Bronchial epithelial cell (primary cell): ENCODE data around the gene SPEG. TPM values are rescaled to one million over a fixed set of nuclear protein-coding genes. Genes with fewer than 3 reads are reported as not detected.

Source experiments
- DNase-seq: peaks from one replicate; pipeline ENCODE4 v3.0.0-alpha.2; 2010; ENCODE audit warnings: low read depth
- FAIRE-seq: peaks from 2 replicates; lab custom pipeline; 2011; peaks lifted over from hg19 to GRCh38; lab: Jason Lieb, UNC
- H3K27me3 ChIP-seq: 2 replicates; pipeline ENCODE4 v1.5.1; 2011; ENCODE audit warnings: low read length; ENCODE audit not compliant: control insufficient read depth, insufficient read depth
- H3K36me3 ChIP-seq: 2 replicates; pipeline ENCODE4 v1.5.1; 2011; ENCODE audit warnings: low read length; ENCODE audit not compliant: control insufficient read depth, insufficient read depth
- H3K4me3 ChIP-seq: 2 replicates; pipeline ENCODE4 v1.5.1; 2011; ENCODE audit warnings: mild to moderate bottlenecking, low read depth, low read length, control low read depth
- CTCF ChIP-seq: IDR thresholded peaks from 2 replicates; pipeline ENCODE4 v1.5.1; 2011; ENCODE audit warnings: mild to moderate bottlenecking, moderate library complexity, low read length, control low read depth, inconsistent platforms; ENCODE audit not compliant: insufficient read depth, severe bottlenecking
- total RNA-seq: library from RNA; depleted of rRNA; stranded (reverse); fragments of >200 nt; gene quantifications from 2 replicates; pipeline ENCODE4 v1.2.1, GENCODE V29; 2014

SPEG gene
- total RNA-seq, 1 donor from 2014 or later: 1.8 TPM

- Histone ChIP-seq H3K4me3 (no peak overlapping the region), H3K36me3 (no peaks in the 10 kb centered on the region), H3K27me3 (peaks cover 10% of the 10 kb centered on the region)
- TF ChIP-seq CTCF: no peak
- FAIRE-seq: no peak
- no peak for DNase-seq
Measured at GRCh38 chr2:219478916-219479315, 44.3 kb downstream of the SPEG start.

GRCh38 chr2:219480004-219480403 lies 45.4 kb downstream of the SPEG start:
- DNase-seq (no peak), FAIRE-seq (no peak)
- peaks cover 21% of the 10 kb centered on the region for H3K27me3 ChIP-seq
- no peak for TF ChIP-seq CTCF
- H3K4me3 ChIP-seq: no peak overlapping the region
- H3K36me3 ChIP-seq: no peaks in the 10 kb centered on the region

GRCh38 chr2:219482674-219483405 lies 48.2 kb downstream of the SPEG start:
- no peak for DNase-seq
- TF ChIP-seq CTCF: no peak
- H3K36me3 ChIP-seq: no peaks in the 10 kb centered on the region
- no peak for FAIRE-seq
- no peak overlapping the region for H3K4me3 ChIP-seq
- H3K27me3 ChIP-seq: peaks cover 33% of the 10 kb centered on the region

- no peak for DNase-seq
- TF ChIP-seq CTCF: no peak
- no peak overlapping the region for H3K4me3 ChIP-seq
- H3K27me3 ChIP-seq: peaks cover 33% of the 10 kb centered on the region
- H3K36me3 ChIP-seq: no peaks in the 10 kb centered on the region
- no peak for FAIRE-seq
Measured at GRCh38 chr2:219483451-219484342, 49.1 kb downstream of the SPEG start.

GRCh38 chr2:219484343-219485200 lies 49.9 kb downstream of the SPEG start:
- Histone ChIP-seq H3K4me3 (no peak overlapping the region), H3K27me3 (peaks cover 33% of the 10 kb centered on the region), H3K36me3 (no peaks in the 10 kb centered on the region)
- no peak for FAIRE-seq
- no peak for DNase-seq
- no peak for TF ChIP-seq CTCF
